ENCODE data around the gene BBS9. TPM values are rescaled to one million over a fixed set of nuclear protein-coding genes. Genes with fewer than 3 reads are reported as not detected.

Gene BBS9
- total and polyA plus RNA-seq, 2 experiments from 2014 or later: 27.2 to 66.1 TPM

DNA sequence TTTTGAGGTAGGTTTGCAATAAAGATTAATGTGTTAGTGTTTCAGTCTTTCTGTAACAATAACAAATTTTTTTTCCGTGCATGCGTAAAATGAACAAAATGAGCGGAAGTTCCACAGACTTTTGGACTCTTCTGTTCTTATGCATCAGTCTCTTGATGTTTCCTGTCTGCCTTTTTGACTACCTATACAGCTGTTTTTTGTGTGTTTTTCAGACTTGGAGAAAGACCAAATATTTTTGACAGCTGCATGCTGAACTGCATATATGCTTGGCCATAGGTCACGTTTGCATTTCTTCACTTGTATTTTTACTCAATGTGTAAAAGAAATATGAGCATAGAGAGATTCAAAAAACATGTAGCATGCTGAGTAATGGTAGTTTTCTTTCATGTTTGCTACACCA lies 119.3 kb downstream of the BBS9 start:
- H3K36me3 Mint-ChIP-seq (ENCODE audit: low read depth): no peaks in the 10 kb centered on the region
- H3K9me3 Mint-ChIP-seq: no peaks in the 10 kb centered on the region
- Histone ChIP-seq H3K79me2 (replicated peaks; ENCODE audit: insufficient read depth) (no peaks in the 10 kb centered on the region), H3K4me1 (ENCODE audit: insufficient read depth) (no peaks in the 10 kb centered on the region), H3K27me3 (ENCODE audit: insufficient read depth) (no peaks in the 10 kb centered on the region), H3K9me2 (ENCODE audit: insufficient read depth) (no peaks in the 10 kb centered on the region), H3K36me3 (ENCODE audit: insufficient read depth) (no peaks in the 10 kb centered on the region), H4K20me1 (replicated peaks; ENCODE audit: insufficient read depth) (no peaks in the 10 kb centered on the region), H2AFZ (no peak overlapping the region), H3K4me3 (no peak overlapping the region), H3F3A (replicated peaks; ENCODE audit: low read depth) (no peaks in the 10 kb centered on the region), H3K4me2 (no peak overlapping the region), H3K27ac (ENCODE audit: low read depth) (no peak overlapping the region)
- DNase-seq (ENCODE audit: low spot score): no peak
- H3K4me3 Mint-ChIP-seq: no peak overlapping the region
- H3K4me1 Mint-ChIP-seq: peaks cover 4% of the 10 kb centered on the region; the same call in 2 of the 3 replicates
- ATAC-seq: no peak
- H3K27ac Mint-ChIP-seq: no peak overlapping the region
- TF ChIP-seq EZH2phosphoT487 (IDR thresholded peaks at IDR 0.05; ENCODE audit: unreplicated experiment): no peak
- peaks cover 5% of the 10 kb centered on the region for H3K27me3 Mint-ChIP-seq (ENCODE audit: insufficient read depth, low read depth, poor library complexity)

DNA sequence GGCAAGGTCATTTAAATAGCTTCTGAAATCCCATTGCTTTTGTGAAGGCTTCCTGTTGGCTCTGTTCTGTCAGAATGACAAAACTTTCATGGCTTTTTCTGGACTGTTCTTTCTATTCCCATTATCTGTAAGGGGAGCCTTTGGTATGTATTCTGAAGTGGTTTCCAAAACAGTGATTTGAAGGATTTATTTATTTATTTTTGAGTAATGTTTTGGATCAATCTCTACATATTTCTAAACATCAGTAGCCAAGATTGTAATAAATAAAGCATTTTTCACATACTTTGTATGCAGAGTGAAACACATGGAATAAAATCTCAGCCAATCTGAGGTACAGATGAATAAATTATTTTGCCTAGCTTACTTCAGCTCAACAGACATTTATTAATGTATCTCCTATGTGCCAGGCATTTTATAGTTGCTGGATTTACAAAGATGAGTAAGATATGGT lies 121.1 kb downstream of the BBS9 start:
- Histone ChIP-seq H3K9me2 (ENCODE audit: insufficient read depth) (no peaks in the 10 kb centered on the region), H3K4me2 (no peak overlapping the region), H3K27me3 (ENCODE audit: insufficient read depth) (no peaks in the 10 kb centered on the region), H4K20me1 (replicated peaks; ENCODE audit: insufficient read depth) (no peaks in the 10 kb centered on the region), H3K79me2 (replicated peaks; ENCODE audit: insufficient read depth) (no peaks in the 10 kb centered on the region), H3F3A (replicated peaks; ENCODE audit: low read depth) (no peaks in the 10 kb centered on the region), H3K4me3 (no peak overlapping the region), H3K27ac (ENCODE audit: low read depth) (no peak overlapping the region), H3K36me3 (ENCODE audit: insufficient read depth) (no peaks in the 10 kb centered on the region), H2AFZ (no peak overlapping the region), H3K4me1 (ENCODE audit: insufficient read depth) (peaks cover 5% of the 10 kb centered on the region)
- no peaks in the 10 kb centered on the region for H3K36me3 Mint-ChIP-seq (ENCODE audit: low read depth)
- DNase-seq (ENCODE audit: low spot score): no peak
- H3K9me3 Mint-ChIP-seq: no peaks in the 10 kb centered on the region
- no peak for ATAC-seq
- peaks cover 5% of the 10 kb centered on the region for H3K27me3 Mint-ChIP-seq (ENCODE audit: insufficient read depth, low read depth, poor library complexity)
- peaks cover 8% of the 10 kb centered on the region; the same call in 2 of the 3 replicates for H3K4me1 Mint-ChIP-seq
- TF ChIP-seq STAT1 (IDR thresholded peaks at IDR 0.05; ENCODE audit: unreplicated experiment): no peak
- TF ChIP-seq, protein P1, sequence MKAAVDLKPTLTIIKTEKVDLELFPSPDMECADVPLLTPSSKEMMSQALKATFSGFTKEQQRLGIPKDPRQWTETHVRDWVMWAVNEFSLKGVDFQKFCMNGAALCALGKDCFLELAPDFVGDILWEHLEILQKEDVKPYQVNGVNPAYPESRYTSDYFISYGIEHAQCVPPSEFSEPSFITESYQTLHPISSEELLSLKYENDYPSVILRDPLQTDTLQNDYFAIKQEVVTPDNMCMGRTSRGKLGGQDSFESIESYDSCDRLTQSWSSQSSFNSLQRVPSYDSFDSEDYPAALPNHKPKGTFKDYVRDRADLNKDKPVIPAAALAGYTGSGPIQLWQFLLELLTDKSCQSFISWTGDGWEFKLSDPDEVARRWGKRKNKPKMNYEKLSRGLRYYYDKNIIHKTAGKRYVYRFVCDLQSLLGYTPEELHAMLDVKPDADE (IDR thresholded peaks at IDR 0.05): no peak
- TF ChIP-seq EZH2 (IDR thresholded peaks at IDR 0.05; ENCODE audit: low read depth, unreplicated experiment): no peak
- no peak for TF ChIP-seq EZH2phosphoT487 (IDR thresholded peaks at IDR 0.05; ENCODE audit: unreplicated experiment)
- TF ChIP-seq NANOG (IDR thresholded peaks at IDR 0.05; ENCODE audit: borderline replicate concordance): no peak
- H3K27ac Mint-ChIP-seq: no peak overlapping the region
- H3K4me3 Mint-ChIP-seq: no peak overlapping the region

DNA sequence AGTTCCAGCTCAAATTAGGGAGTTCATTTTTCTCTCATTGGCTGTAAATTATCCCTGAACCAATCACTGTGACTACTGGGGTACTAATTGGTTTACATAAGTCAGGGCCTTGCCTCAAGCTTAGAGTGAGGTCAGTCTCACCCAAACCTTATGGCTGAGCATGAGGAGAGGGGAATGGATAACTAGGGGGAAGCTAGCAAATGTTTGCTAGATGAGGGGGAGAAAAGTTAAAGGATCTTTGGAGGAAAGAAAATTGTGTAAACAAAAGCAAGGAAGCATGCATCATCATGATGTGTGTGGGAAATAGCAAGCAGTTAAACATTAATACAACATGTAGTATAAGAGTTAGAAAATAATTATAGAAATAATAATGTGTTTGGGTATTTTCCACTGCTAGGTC lies 121.9 kb downstream of the BBS9 start:
- H3K9me3 Mint-ChIP-seq: no peaks in the 10 kb centered on the region
- Histone ChIP-seq H3K79me2 (replicated peaks; ENCODE audit: insufficient read depth) (no peaks in the 10 kb centered on the region), H3K4me1 (ENCODE audit: insufficient read depth) (peaks cover 8% of the 10 kb centered on the region), H3F3A (replicated peaks; ENCODE audit: low read depth) (no peaks in the 10 kb centered on the region), H3K4me3 (no peak overlapping the region), H4K20me1 (replicated peaks; ENCODE audit: insufficient read depth) (no peaks in the 10 kb centered on the region), H2AFZ (no peak overlapping the region), H3K36me3 (ENCODE audit: insufficient read depth) (no peaks in the 10 kb centered on the region), H3K4me2 (no peak overlapping the region), H3K9me2 (ENCODE audit: insufficient read depth) (no peaks in the 10 kb centered on the region), H3K27me3 (ENCODE audit: insufficient read depth) (no peaks in the 10 kb centered on the region), H3K27ac (ENCODE audit: low read depth) (no peak overlapping the region)
- H3K4me1 Mint-ChIP-seq: peaks cover 8% of the 10 kb centered on the region; the same call in 2 of the 3 replicates
- no peak overlapping the region for H3K27ac Mint-ChIP-seq
- TF ChIP-seq, protein P2, sequence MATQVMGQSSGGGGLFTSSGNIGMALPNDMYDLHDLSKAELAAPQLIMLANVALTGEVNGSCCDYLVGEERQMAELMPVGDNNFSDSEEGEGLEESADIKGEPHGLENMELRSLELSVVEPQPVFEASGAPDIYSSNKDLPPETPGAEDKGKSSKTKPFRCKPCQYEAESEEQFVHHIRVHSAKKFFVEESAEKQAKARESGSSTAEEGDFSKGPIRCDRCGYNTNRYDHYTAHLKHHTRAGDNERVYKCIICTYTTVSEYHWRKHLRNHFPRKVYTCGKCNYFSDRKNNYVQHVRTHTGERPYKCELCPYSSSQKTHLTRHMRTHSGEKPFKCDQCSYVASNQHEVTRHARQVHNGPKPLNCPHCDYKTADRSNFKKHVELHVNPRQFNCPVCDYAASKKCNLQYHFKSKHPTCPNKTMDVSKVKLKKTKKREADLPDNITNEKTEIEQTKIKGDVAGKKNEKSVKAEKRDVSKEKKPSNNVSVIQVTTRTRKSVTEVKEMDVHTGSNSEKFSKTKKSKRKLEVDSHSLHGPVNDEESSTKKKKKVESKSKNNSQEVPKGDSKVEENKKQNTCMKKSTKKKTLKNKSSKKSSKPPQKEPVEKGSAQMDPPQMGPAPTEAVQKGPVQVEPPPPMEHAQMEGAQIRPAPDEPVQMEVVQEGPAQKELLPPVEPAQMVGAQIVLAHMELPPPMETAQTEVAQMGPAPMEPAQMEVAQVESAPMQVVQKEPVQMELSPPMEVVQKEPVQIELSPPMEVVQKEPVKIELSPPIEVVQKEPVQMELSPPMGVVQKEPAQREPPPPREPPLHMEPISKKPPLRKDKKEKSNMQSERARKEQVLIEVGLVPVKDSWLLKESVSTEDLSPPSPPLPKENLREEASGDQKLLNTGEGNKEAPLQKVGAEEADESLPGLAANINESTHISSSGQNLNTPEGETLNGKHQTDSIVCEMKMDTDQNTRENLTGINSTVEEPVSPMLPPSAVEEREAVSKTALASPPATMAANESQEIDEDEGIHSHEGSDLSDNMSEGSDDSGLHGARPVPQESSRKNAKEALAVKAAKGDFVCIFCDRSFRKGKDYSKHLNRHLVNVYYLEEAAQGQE (IDR thresholded peaks at IDR 0.05; ENCODE audit: unreplicated experiment): no peak
- H3K4me3 Mint-ChIP-seq: no peak overlapping the region
- peaks cover 5% of the 10 kb centered on the region for H3K27me3 Mint-ChIP-seq (ENCODE audit: insufficient read depth, low read depth, poor library complexity)
- ATAC-seq (no peak), DNase-seq (ENCODE audit: low spot score) (no peak)
- H3K36me3 Mint-ChIP-seq (ENCODE audit: low read depth): no peaks in the 10 kb centered on the region

Data from GM23338 (cell line).